ENCODE data around the gene MINDY3. TPM values are rescaled to one million over a fixed set of nuclear protein-coding genes. Genes with fewer than 3 reads are reported as not detected.

The MINDY3 gene
- total RNA-seq, 1 donor from 2014 or later = 22.2 TPM

DNA sequence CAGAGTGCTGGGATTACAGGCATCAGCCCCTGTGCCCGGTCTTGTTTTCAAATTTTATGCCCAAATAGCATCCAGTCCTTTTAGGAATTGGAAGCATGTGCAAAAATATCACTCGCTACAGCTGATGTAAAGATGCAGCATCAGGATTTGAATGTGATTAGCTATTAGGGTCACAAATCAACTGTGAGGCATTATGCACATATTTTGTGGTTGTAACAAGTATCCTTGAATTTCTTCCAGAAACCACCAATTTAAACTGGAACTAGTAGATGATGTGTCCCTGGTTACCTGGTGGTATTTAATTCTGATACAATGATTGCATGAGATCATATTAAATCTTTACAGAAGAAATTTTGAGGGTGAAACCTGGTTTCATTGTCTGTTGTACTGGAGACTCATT, 99.6 kb downstream of the MINDY3 start:
- no peaks in the 10 kb centered on the region for H3K36me3 ChIP-seq (ENCODE audit: control insufficient read depth, insufficient read depth, low read length)
- no peak overlapping the region for H3K4me3 ChIP-seq (ENCODE audit: low read depth, low read length)
- no peak for TF ChIP-seq CTCF (IDR thresholded peaks at IDR 0.05; ENCODE audit: insufficient read depth, low read length, poor library complexity, severe bottlenecking)
- no peaks in the 10 kb centered on the region for H3K27me3 ChIP-seq (ENCODE audit: control insufficient read depth, insufficient read depth, low read length)
- DNase-seq (ENCODE audit: low read depth) = no peak

GRCh38 chr10:15759265-15759664, 101.0 kb downstream of the MINDY3 start:
- no peak for TF ChIP-seq CTCF (IDR thresholded peaks at IDR 0.05; ENCODE audit: insufficient read depth, low read length, poor library complexity, severe bottlenecking)
- DNase-seq (ENCODE audit: low read depth) = no peak
- no peaks in the 10 kb centered on the region for H3K36me3 ChIP-seq (ENCODE audit: control insufficient read depth, insufficient read depth, low read length)
- no peak overlapping the region for H3K4me3 ChIP-seq (ENCODE audit: low read depth, low read length)
- no peaks in the 10 kb centered on the region for H3K27me3 ChIP-seq (ENCODE audit: control insufficient read depth, insufficient read depth, low read length)

- no peak for DNase-seq (ENCODE audit: low read depth)
- TF ChIP-seq CTCF (IDR thresholded peaks at IDR 0.05; ENCODE audit: insufficient read depth, low read length, poor library complexity, severe bottlenecking) = no peak
- no peak overlapping the region for H3K4me3 ChIP-seq (ENCODE audit: low read depth, low read length)
- no peaks in the 10 kb centered on the region for H3K27me3 ChIP-seq (ENCODE audit: control insufficient read depth, insufficient read depth, low read length)
- H3K36me3 ChIP-seq (ENCODE audit: control insufficient read depth, insufficient read depth, low read length) = no peaks in the 10 kb centered on the region
Measured at GRCh38 chr10:15758618-15759017, 101.7 kb downstream of the MINDY3 start.

GRCh38 chr10:15754937-15755336, 105.4 kb downstream of the MINDY3 start:
- Histone ChIP-seq H3K36me3 (ENCODE audit: control insufficient read depth, insufficient read depth, low read length) (no peaks in the 10 kb centered on the region), H3K4me3 (ENCODE audit: low read depth, low read length) (no peak overlapping the region), H3K27me3 (ENCODE audit: control insufficient read depth, insufficient read depth, low read length) (no peaks in the 10 kb centered on the region)
- no peak for TF ChIP-seq CTCF (IDR thresholded peaks at IDR 0.05; ENCODE audit: insufficient read depth, low read length, poor library complexity, severe bottlenecking)
- DNase-seq (ENCODE audit: low read depth) = no peak

GRCh38 chr10:15751046-15751445, 109.3 kb downstream of the MINDY3 start:
- no peaks in the 10 kb centered on the region for H3K27me3 ChIP-seq (ENCODE audit: control insufficient read depth, insufficient read depth, low read length)
- H3K4me3 ChIP-seq (ENCODE audit: low read depth, low read length) = no peak overlapping the region
- DNase-seq (ENCODE audit: low read depth) = no peak
- no peaks in the 10 kb centered on the region for H3K36me3 ChIP-seq (ENCODE audit: control insufficient read depth, insufficient read depth, low read length)
- no peak for TF ChIP-seq CTCF (IDR thresholded peaks at IDR 0.05; ENCODE audit: insufficient read depth, low read length, poor library complexity, severe bottlenecking)

DNA sequence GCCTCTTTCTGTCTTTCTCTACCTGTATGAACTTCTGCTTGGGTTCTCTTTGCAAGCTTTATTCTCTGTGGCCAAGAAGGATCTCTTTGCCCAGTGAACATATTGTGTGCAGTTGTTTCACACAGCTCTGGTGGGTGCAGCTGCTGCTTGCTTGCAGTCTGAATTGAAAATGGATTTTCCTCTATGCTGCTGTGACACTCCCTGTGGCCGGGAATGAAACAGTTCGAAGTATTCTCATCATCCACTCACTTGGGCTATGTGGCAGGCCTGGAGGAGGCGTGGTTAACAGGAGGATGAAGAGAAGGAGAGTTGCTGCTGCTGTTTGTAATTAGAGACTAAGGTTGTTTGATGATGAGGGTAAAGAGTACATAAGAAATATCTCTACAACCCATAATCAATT, 112.2 kb downstream of the MINDY3 start:
- TF ChIP-seq CTCF (IDR thresholded peaks at IDR 0.05; ENCODE audit: insufficient read depth, low read length, poor library complexity, severe bottlenecking) = no peak
- Histone ChIP-seq H3K36me3 (ENCODE audit: control insufficient read depth, insufficient read depth, low read length) (no peaks in the 10 kb centered on the region), H3K27me3 (ENCODE audit: control insufficient read depth, insufficient read depth, low read length) (no peaks in the 10 kb centered on the region), H3K4me3 (ENCODE audit: low read depth, low read length) (no peak overlapping the region)
- DNase-seq (ENCODE audit: low read depth) = no peak
